Calu3 (cell line): ENCODE results near the gene TTBK1. TPM values are rescaled to one million over a fixed set of nuclear protein-coding genes. Genes with fewer than 3 reads are reported as not detected.
A peak's percentile ranks its signal among the peaks of the same experiment; 100 is the strongest.

Source experiments
- BruUV-seq: library from RNA; stranded (reverse); fragments of 400-500 nt; replicated peaks from 2 replicates; lab custom pipeline; 2021; lab: Mats Ljungman, UMichigan
- CTCF ChIA-PET: fragments of 300-600 bp; sonication (Branson Sonifier 250); formaldehyde crosslinking; loops from one replicate; lab custom pipeline; 2022; ENCODE audit warnings: antibody characterized with exemption; lab: Charles Lee
- DNase-seq: peaks from one replicate; pipeline ENCODE4 v3.0.0; 2022
- H3K27ac Mint-ChIP-seq: one replicate; pipeline ENCODE4 v1.8.0; 2022; ENCODE audit warnings: mixed read lengths; ENCODE audit not compliant: unreplicated experiment
- H3K27me3 Mint-ChIP-seq: one replicate; pipeline ENCODE4 v1.8.0; 2022; ENCODE audit warnings: mixed read lengths; ENCODE audit not compliant: unreplicated experiment
- H3K36me3 Mint-ChIP-seq: one replicate; pipeline ENCODE4 v1.8.0; 2022; ENCODE audit warnings: mild to moderate bottlenecking, moderate library complexity, mixed read lengths; ENCODE audit not compliant: insufficient read depth, unreplicated experiment
- H3K4me1 Mint-ChIP-seq: one replicate; pipeline ENCODE4 v1.8.0; 2022; ENCODE audit warnings: mild to moderate bottlenecking, low read depth, mixed read lengths; ENCODE audit not compliant: unreplicated experiment
- H3K4me3 Mint-ChIP-seq: one replicate; pipeline ENCODE4 v1.8.0; 2022; ENCODE audit warnings: mild to moderate bottlenecking, low read depth, moderate library complexity, mixed read lengths; ENCODE audit not compliant: unreplicated experiment
- H3K9me3 Mint-ChIP-seq: one replicate; pipeline ENCODE4 v1.8.0; 2022; ENCODE audit warnings: low read depth, mixed read lengths; ENCODE audit not compliant: unreplicated experiment
- intact Hi-C: fragments of 100-400 bp; cut with micrococcal nuclease; formaldehyde crosslinking; loops from one replicate; pipeline ENCODE4 v1.10.0; 2022; ENCODE audit not compliant: unreplicated experiment
- total RNA-seq: library from RNA; stranded (reverse); gene quantifications from 2 replicates; pipeline ENCODE4 v1.2.3, GENCODE V29; 2022
- TF ChIP-seq, protein P1 (sequence below): fragments of 200-600 bp; IDR thresholded peaks from one replicate; pipeline ENCODE4 v1.8.0; 2022; ENCODE audit warnings: antibody characterized with exemption; ENCODE audit not compliant: unreplicated experiment

TTBK1 gene
- total RNA-seq, 1 experiment from 2014 or later, result 0.17 TPM

DNA sequence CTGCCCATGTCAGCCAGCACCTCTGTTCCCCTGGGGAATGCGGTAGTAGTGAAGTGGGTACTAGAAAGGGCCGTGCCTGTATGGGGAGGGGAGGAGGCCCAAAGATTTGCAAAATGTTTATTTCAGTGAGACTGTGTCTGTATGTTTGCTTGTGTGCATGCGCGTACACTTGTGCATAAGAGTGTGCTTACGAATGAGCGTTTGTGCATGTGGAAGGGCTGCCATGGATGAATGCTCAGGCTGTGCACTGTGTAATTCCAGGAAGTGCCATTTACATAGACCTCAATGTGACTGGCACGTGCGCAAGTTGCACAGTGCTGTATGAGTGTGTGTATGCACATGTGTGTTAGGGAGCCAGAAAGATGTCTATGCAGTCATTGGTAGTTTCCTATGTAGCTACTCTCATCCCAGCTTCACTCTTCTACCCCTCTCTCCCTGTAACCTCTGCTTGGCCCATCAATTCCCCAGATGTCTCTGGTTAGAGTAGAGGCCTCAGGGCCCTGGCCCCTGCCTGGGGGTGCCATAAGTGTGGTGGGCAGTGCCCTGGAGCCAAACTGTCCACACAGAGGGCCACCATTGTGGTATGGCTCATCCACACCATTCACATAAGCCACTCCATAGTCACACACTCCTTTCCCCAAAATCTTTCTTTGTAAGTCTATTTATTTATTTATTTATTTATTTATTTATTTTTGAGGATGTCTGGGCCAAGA lies 28.0 kb downstream of the TTBK1 start:
- intact Hi-C loops, result no loop called here
- DNase-seq, result no peak
- H3K36me3 Mint-ChIP-seq, result peaks cover 9% of the 10 kb centered on the region
- H3K4me3 Mint-ChIP-seq, result no peak overlapping the region
- no TSS peak for BruUV-seq
- TF ChIP-seq, protein P1, sequence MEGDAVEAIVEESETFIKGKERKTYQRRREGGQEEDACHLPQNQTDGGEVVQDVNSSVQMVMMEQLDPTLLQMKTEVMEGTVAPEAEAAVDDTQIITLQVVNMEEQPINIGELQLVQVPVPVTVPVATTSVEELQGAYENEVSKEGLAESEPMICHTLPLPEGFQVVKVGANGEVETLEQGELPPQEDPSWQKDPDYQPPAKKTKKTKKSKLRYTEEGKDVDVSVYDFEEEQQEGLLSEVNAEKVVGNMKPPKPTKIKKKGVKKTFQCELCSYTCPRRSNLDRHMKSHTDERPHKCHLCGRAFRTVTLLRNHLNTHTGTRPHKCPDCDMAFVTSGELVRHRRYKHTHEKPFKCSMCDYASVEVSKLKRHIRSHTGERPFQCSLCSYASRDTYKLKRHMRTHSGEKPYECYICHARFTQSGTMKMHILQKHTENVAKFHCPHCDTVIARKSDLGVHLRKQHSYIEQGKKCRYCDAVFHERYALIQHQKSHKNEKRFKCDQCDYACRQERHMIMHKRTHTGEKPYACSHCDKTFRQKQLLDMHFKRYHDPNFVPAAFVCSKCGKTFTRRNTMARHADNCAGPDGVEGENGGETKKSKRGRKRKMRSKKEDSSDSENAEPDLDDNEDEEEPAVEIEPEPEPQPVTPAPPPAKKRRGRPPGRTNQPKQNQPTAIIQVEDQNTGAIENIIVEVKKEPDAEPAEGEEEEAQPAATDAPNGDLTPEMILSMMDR, result no peak
- peaks cover 20% of the 10 kb centered on the region for H3K4me1 Mint-ChIP-seq
- CTCF ChIA-PET, result interaction anchor here (0.5 to 1.6 kb wide), 3 partner anchors 63 to 95 kb away, joined by 3 to 5 read pairs (median 3); no protein-coding TSS in a partner anchor
- H3K27me3 Mint-ChIP-seq, result peaks cover 87% of the 10 kb centered on the region
- no peak overlapping the region for H3K27ac Mint-ChIP-seq
- no peaks in the 10 kb centered on the region for H3K9me3 Mint-ChIP-seq

DNA sequence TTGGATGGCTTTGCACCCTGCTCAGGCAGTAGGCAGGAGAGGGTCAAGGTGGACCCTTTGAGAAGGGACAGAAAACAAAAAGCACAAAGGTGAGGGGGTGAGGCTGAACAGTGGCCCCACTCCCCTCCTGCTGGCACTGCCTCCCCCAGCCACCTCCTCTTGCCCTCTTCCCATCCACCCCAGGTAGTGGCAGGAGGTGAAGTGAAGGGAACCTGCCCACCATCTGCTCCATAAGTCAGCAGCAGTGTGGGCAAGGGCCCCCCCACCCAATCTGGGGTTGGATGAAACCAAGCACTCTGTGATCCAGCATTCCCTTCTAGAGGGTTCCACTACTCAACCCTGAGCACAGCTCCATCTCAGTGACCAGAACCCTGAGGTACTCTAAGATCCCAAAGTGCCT lies 28.7 kb downstream of the TTBK1 start:
- Mint-ChIP-seq H3K36me3 (peaks cover 9% of the 10 kb centered on the region), H3K9me3 (no peaks in the 10 kb centered on the region), H3K4me3 (no peak overlapping the region), H3K4me1 (peaks cover 20% of the 10 kb centered on the region), H3K27ac (no peak overlapping the region), H3K27me3 (peaks cover 93% of the 10 kb centered on the region)
- BruUV-seq, result no TSS peak
- CTCF ChIA-PET, result interaction anchor here (0.5 to 1.9 kb wide), 4 partner anchors 9 to 94 kb away, joined by 3 to 6 read pairs (median 4); no protein-coding TSS in a partner anchor
- intact Hi-C loops, result no loop called here
- no peak for DNase-seq
- TF ChIP-seq, protein P1, result no peak

DNA sequence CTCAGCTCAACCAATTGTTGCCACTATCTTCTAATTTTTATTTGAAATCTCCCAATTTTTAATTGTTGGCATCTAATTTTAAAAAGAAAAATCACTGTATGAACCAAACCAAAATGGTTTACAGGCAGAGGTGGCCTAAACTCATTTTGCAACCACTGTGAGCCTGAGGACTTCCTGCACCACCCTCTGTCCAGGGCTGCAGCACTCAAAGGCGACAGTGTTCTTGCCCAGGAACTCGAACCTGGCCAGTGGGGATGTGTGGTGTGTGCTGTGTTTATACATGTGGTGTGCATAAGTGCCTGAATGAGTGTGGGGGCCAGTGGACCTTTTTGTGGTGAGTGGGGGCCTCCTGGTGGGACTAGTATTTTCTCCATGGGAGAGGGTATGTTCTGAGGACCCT lies 30.4 kb downstream of the TTBK1 start:
- H3K27me3 Mint-ChIP-seq, result peaks cover 92% of the 10 kb centered on the region
- intact Hi-C loops, result no loop called here
- TF ChIP-seq, protein P1, result no peak
- CTCF ChIA-PET, result interaction anchor here (1.9 kb wide), 1 partner anchor 11 kb away, joined by 6 read pairs; no protein-coding TSS in a partner anchor
- H3K4me1 Mint-ChIP-seq, result peaks cover 17% of the 10 kb centered on the region
- peaks cover 9% of the 10 kb centered on the region for H3K36me3 Mint-ChIP-seq
- no peak overlapping the region for H3K27ac Mint-ChIP-seq
- no peak for DNase-seq
- no peaks in the 10 kb centered on the region for H3K9me3 Mint-ChIP-seq
- no peak overlapping the region for H3K4me3 Mint-ChIP-seq
- no TSS peak for BruUV-seq

DNA sequence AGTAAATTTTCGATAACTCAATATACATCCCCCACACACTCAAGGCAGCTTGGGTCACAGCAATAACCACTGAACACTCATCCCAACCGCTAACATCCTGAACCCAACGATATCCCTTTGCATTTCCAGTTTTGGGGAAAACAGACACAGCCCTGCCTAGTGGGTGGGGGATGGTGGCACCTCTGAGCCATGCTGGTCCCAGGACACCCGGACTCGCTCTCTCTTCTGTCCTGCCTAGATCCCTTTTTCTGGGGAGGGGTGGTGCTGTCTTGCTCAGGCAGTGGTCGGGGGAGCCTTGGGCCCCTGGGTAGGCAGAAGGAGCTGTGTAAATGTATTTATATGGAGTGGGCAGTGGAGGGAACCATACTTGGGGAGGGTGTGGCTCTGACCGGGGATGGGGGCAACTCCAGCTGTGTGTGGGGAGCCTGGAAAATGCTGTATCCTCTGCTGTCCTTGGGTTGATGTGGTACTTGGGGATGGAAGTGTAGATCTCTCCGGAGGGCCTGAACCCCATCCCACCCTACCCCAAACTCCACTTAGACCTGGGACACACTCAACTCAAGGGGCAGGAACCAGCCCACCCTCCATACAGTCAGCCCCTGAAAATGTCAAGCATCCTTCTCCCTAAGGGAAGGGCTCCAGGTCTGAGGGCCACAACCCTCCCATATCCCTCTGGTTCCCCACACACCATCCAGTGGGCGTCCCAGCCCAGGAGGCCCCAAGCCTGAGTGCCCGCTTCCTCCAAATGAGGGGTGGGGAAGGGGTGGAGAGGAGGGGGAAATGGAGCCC lies 31.0 kb downstream of the TTBK1 start:
- no peak for DNase-seq
- Mint-ChIP-seq H3K4me1 (peaks cover 18% of the 10 kb centered on the region), H3K9me3 (no peaks in the 10 kb centered on the region), H3K4me3 (peak overlapping the region; percentile 30), H3K27me3 (peaks cover 90% of the 10 kb centered on the region), H3K27ac (no peak overlapping the region), H3K36me3 (peaks cover 9% of the 10 kb centered on the region)
- intact Hi-C loops, result no loop called here
- TF ChIP-seq, protein P1, result no peak
- CTCF ChIA-PET, result no interaction called here
- BruUV-seq, result no TSS peak
